Measurements from ENCODE around the gene CAND1.

CAND1 gene

DNA sequence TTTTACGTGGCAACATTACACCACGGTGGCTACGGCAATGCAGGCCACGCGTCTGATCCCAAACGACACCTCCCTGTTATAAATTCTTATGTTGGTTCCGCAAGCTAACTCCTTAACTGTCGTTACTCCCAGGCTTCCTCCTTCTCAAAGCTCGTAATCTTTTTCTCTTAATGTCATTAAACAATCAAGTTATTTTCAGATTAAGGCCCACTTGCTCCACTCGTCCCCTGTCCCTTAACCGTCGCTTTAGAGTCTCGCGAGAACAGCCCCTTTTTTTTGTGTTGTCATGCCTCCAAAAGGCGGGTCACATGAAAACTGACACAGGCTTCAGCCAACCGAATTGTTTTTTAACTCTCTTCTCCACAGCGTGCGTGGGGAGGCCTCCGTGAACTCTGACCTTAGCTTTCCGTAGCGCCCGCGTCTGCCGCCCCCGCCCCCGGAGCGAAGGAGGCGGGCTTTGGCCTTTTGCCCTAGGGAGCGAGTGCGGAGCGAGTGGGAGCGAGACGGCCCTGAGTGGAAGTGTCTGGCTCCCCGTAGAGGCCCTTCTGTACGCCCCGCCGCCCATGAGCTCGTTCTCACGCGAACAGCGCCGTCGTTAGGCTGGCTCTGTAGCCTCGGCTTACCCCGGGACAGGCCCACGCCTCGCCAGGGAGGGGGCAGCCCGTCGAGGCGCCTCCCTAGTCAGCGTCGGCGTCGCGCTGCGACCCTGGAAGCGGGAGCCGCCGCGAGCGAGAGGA lies at the start of gene CAND1:
Gene CAND1 (plus strand): TSS at position 463 of the 737 bp plus-strand sequence. CDS start 360 bp downstream, outside the sequence.
- peak; percentile 73 for ATAC-seq (ENCODE audit: low read depth)
- H3K27ac Mint-ChIP-seq: peak within 1 kb of the TSS; percentile 98
- no peaks in the 10 kb centered on the region for H3K9me3 Mint-ChIP-seq
- peak; percentile 93 to 95 for DNase-seq (ENCODE audit: low spot score in 2 of 2)
- H3K36me3 Mint-ChIP-seq: no peaks in the 10 kb centered on the region
- H3K4me3 Mint-ChIP-seq: peak within 1 kb of the TSS; percentile 90
- peaks cover 20% of the 10 kb centered on the region for H3K4me1 Mint-ChIP-seq
- no peaks in the 10 kb centered on the region for H3K27me3 Mint-ChIP-seq

- Mint-ChIP-seq H3K4me1 (peaks cover 7% of the 10 kb centered on the region), H3K9me3 (no peaks in the 10 kb centered on the region), H3K4me3 (no peak overlapping the region), H3K27ac (no peak overlapping the region), H3K27me3 (no peaks in the 10 kb centered on the region), H3K36me3 (no peaks in the 10 kb centered on the region)
- no peak for ATAC-seq (ENCODE audit: low read depth)
- DNase-seq (ENCODE audit: low spot score in 2 of 2): no peak
Observed at GRCh38 chr12:67220065-67220464, 49.1 kb upstream of the CAND1 start.

GRCh38 chr12:67222302-67222701 lies 46.9 kb upstream of the CAND1 start:
- H3K36me3 Mint-ChIP-seq: no peaks in the 10 kb centered on the region
- H3K4me3 Mint-ChIP-seq: no peak overlapping the region
- H3K9me3 Mint-ChIP-seq: peaks cover 1% of the 10 kb centered on the region
- peaks cover 7% of the 10 kb centered on the region for H3K4me1 Mint-ChIP-seq
- H3K27ac Mint-ChIP-seq: no peak overlapping the region
- DNase-seq (ENCODE audit: low spot score in 2 of 2): no peak
- H3K27me3 Mint-ChIP-seq: no peaks in the 10 kb centered on the region
- no peak for ATAC-seq (ENCODE audit: low read depth)

DNA sequence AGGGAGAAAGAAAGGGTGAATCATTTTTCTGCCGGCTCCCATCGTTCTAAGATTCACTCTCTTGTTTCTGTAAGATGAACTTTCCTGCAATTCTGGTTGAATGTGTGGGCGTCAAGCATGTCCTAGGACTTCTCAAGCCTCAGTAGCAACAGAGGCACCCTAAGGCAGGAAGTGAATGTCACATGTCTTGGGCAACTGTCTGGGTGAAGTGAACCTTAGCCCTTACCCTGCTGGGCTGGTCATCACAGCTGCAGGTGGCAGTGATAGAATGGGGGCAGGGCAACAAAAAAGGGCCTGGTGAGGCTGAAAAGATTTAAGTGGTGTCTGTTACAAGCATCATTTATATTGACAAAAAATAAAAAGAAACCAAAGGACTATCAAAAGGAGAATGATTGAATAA lies 45.9 kb upstream of the CAND1 start:
- DNase-seq (ENCODE audit: low spot score in 2 of 2) (no peak), ATAC-seq (ENCODE audit: low read depth) (peak; percentile 27)
- H3K27me3 Mint-ChIP-seq: no peaks in the 10 kb centered on the region
- no peak overlapping the region for H3K4me3 Mint-ChIP-seq
- no peaks in the 10 kb centered on the region for H3K36me3 Mint-ChIP-seq
- H3K4me1 Mint-ChIP-seq: peaks cover 7% of the 10 kb centered on the region
- H3K27ac Mint-ChIP-seq: no peak overlapping the region
- H3K9me3 Mint-ChIP-seq: peaks cover 1% of the 10 kb centered on the region

DNA sequence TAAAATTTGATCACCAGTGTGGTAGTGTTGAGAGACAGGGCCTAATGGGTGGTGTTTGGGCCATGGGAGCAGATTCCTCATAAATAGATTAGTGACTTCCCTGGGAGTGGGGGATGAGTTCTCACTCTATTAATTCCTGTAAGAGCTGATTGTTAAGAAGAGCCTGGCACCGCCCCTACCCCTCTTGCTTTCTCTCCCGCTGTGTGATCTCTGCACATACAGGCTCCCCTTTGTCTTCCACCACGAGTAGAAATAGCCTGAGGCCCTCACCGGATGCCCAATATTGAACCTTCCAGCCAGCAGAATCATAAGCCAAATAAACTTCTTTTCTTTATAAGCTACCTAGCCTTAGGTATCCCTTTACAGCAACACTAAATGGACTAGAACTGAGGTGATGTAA lies 31.9 kb upstream of the CAND1 start:
- DNase-seq (ENCODE audit: low spot score in 2 of 2): no peak

DNA sequence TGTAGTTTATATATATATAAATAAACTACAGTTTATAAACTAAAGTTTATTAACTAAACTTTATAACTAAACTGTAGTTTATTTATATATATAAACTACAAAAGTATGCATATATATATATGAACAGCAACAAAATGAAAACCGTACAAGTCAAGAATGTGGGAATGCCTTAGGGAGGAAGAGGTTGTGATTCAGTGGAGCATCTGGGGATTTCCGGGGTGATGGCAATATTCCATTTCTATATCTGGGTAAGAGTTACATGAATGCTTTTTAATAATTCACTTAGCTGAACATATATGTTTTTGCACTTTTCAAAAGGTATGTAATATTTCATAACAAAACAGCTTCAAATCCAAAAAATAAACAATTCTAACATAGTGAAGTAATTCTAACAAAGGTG lies 30.1 kb upstream of the CAND1 start:
- Mint-ChIP-seq H3K36me3 (peaks cover 2% of the 10 kb centered on the region), H3K27ac (no peak overlapping the region), H3K9me3 (peaks cover 3% of the 10 kb centered on the region), H3K4me1 (no peaks in the 10 kb centered on the region), H3K4me3 (no peak overlapping the region), H3K27me3 (peaks cover 8% of the 10 kb centered on the region)
- DNase-seq (ENCODE audit: low spot score in 2 of 2) (no peak), ATAC-seq (ENCODE audit: low read depth) (no peak)

More for the DNA sequence above, 31.9 kb upstream of the CAND1 start:
- ATAC-seq (ENCODE audit: low read depth): no peak
- Mint-ChIP-seq H3K36me3 (peaks cover 2% of the 10 kb centered on the region), H3K27ac (no peak overlapping the region), H3K9me3 (peaks cover 3% of the 10 kb centered on the region), H3K4me1 (no peaks in the 10 kb centered on the region), H3K4me3 (no peak overlapping the region), H3K27me3 (peaks cover 8% of the 10 kb centered on the region)

DNA sequence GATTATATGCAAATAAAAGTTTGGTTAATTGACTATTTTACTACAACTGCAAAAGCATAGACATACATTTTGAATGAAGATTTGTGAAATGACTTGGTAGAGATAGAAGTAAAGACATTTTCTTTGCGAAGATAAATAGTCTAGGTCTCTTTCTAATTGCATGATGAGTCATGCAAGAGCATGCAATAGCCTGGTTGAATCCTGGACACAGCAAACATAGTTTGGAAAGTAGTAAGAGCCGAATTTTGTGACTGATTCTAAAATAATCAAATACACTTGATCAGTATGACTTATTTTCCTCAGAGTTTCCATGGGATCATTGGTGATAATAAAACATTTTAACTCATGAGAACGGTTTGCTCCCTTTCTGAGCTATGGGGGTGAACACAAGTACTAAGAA lies 27.7 kb upstream of the CAND1 start:
- H3K4me3 Mint-ChIP-seq: no peak overlapping the region
- ATAC-seq (ENCODE audit: low read depth) (no peak), DNase-seq (ENCODE audit: low spot score in 2 of 2) (no peak)
- no peaks in the 10 kb centered on the region for H3K36me3 Mint-ChIP-seq
- H3K27ac Mint-ChIP-seq: no peak overlapping the region
- no peaks in the 10 kb centered on the region for H3K27me3 Mint-ChIP-seq
- no peaks in the 10 kb centered on the region for H3K9me3 Mint-ChIP-seq
- no peaks in the 10 kb centered on the region for H3K4me1 Mint-ChIP-seq

DNA sequence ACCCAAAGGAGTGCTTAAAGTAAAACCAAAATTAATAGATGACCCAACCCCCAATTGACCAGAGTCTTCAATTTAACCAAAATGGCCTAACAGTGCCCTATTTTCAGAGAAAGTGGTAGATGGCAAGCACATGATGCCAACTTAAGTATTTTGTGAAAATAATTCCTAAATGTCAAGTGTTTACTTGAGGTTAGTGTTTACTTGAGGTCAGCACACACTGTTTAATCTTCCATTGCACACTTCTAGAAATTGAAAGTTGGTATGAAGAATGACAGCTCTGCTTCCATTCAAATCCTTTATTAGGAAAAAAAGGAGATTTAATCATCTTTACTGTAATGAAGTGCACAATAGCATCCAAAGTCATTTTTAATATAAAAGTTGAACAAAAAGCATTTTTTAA lies 25.9 kb upstream of the CAND1 start:
- Mint-ChIP-seq H3K36me3 (no peaks in the 10 kb centered on the region), H3K4me1 (no peaks in the 10 kb centered on the region)

GRCh38 chr12:67245571-67245970 lies 23.6 kb upstream of the CAND1 start:
- no peak overlapping the region for H3K27ac Mint-ChIP-seq

More for the DNA sequence above, 25.9 kb upstream of the CAND1 start:
- Mint-ChIP-seq H3K27me3 (peaks cover 2% of the 10 kb centered on the region), H3K9me3 (no peaks in the 10 kb centered on the region), H3K27ac (no peak overlapping the region), H3K4me3 (no peak overlapping the region)
- no peak for ATAC-seq (ENCODE audit: low read depth)
- DNase-seq (ENCODE audit: low spot score in 2 of 2): no peak

GRCh38 chr12:67251012-67251411 lies 18.1 kb upstream of the CAND1 start:
- no peaks in the 10 kb centered on the region for H3K36me3 Mint-ChIP-seq
- DNase-seq (ENCODE audit: low spot score in 2 of 2) (no peak), ATAC-seq (ENCODE audit: low read depth) (no peak)
- no peak overlapping the region for H3K4me3 Mint-ChIP-seq
- H3K27me3 Mint-ChIP-seq: peaks cover 5% of the 10 kb centered on the region
- H3K9me3 Mint-ChIP-seq: no peaks in the 10 kb centered on the region
- H3K4me1 Mint-ChIP-seq: no peaks in the 10 kb centered on the region
- no peak overlapping the region for H3K27ac Mint-ChIP-seq

More at GRCh38 chr12:67245571-67245970, 23.6 kb upstream of the CAND1 start:
- Mint-ChIP-seq H3K36me3 (no peaks in the 10 kb centered on the region), H3K27me3 (peaks cover 2% of the 10 kb centered on the region), H3K9me3 (no peaks in the 10 kb centered on the region), H3K4me1 (no peaks in the 10 kb centered on the region), H3K4me3 (no peak overlapping the region)
- DNase-seq (ENCODE audit: low spot score in 2 of 2) (no peak), ATAC-seq (ENCODE audit: low read depth) (no peak)

- no peaks in the 10 kb centered on the region for H3K36me3 Mint-ChIP-seq
- no peak for DNase-seq (ENCODE audit: low spot score in 2 of 2)
- no peaks in the 10 kb centered on the region for H3K4me1 Mint-ChIP-seq
- H3K27me3 Mint-ChIP-seq: peaks cover 2% of the 10 kb centered on the region
- H3K27ac Mint-ChIP-seq: no peak overlapping the region
- H3K4me3 Mint-ChIP-seq: no peak overlapping the region
- ATAC-seq (ENCODE audit: low read depth): no peak
- H3K9me3 Mint-ChIP-seq: no peaks in the 10 kb centered on the region
Observed at GRCh38 chr12:67254372-67255026, 14.7 kb upstream of the CAND1 start.

GRCh38 chr12:67256649-67257048 lies 12.5 kb upstream of the CAND1 start:
- DNase-seq (ENCODE audit: low spot score in 2 of 2) (no peak), ATAC-seq (ENCODE audit: low read depth) (no peak)
- no peaks in the 10 kb centered on the region for H3K9me3 Mint-ChIP-seq
- no peaks in the 10 kb centered on the region for H3K36me3 Mint-ChIP-seq
- H3K4me3 Mint-ChIP-seq: no peak overlapping the region
- H3K27ac Mint-ChIP-seq: no peak overlapping the region
- H3K4me1 Mint-ChIP-seq: no peaks in the 10 kb centered on the region
- H3K27me3 Mint-ChIP-seq: no peaks in the 10 kb centered on the region

DNA sequence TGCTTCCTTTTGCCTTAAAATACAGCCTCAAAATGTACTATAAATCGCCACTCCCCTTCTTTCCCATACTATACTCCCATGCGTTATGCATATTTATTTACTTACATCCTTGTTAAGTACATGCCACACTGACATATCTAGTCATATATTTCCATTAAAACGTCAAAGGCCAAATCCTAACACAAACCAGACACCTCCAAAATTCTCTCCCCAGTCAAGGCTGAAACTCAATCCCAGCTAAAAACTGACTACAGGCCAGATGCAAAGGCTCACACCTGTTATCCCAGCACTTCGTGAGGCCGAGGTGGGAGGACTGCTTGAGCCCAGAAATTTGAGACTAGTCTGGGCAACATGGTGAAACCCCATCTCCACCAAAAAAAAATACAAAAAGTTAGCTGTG lies 5.7 kb upstream of the CAND1 start:
- Mint-ChIP-seq H3K27me3 (no peaks in the 10 kb centered on the region), H3K4me1 (peaks cover 2% of the 10 kb centered on the region)

GRCh38 chr12:67268335-67268895 lies 743 bp upstream of the CAND1 start:
- peak; percentile 70 for ATAC-seq (ENCODE audit: low read depth)
- H3K36me3 Mint-ChIP-seq: no peaks in the 10 kb centered on the region
- no peaks in the 10 kb centered on the region for H3K9me3 Mint-ChIP-seq
- H3K4me1 Mint-ChIP-seq: peaks cover 18% of the 10 kb centered on the region
- H3K27ac Mint-ChIP-seq: peak overlapping the region; percentile 98
- peak overlapping the region; percentile 90 for H3K4me3 Mint-ChIP-seq
- peak in 1 of 2 donors; percentile 84 for DNase-seq (ENCODE audit: low spot score in 2 of 2)
- H3K27me3 Mint-ChIP-seq: no peaks in the 10 kb centered on the region

More for the DNA sequence above, 5.7 kb upstream of the CAND1 start:
- H3K27ac Mint-ChIP-seq: no peak overlapping the region
- no peaks in the 10 kb centered on the region for H3K9me3 Mint-ChIP-seq
- H3K36me3 Mint-ChIP-seq: no peaks in the 10 kb centered on the region
- DNase-seq (ENCODE audit: low spot score in 2 of 2) (no peak), ATAC-seq (ENCODE audit: low read depth) (no peak)
- no peak overlapping the region for H3K4me3 Mint-ChIP-seq

All from memory B cell (primary cell).